ENCODE data around the gene ZFYVE27.

Gene ZFYVE27

GRCh38 chr10:97737770-97738265 lies 890 bp downstream of the ZFYVE27 start:
- peak overlapping the region; percentile 71 for H3K27ac ChIP-seq
- no peak for TF ChIP-seq ZFX (IDR thresholded peaks at IDR 0.05; ENCODE audit: borderline replicate concordance)
- TF ChIP-seq, protein P1, sequence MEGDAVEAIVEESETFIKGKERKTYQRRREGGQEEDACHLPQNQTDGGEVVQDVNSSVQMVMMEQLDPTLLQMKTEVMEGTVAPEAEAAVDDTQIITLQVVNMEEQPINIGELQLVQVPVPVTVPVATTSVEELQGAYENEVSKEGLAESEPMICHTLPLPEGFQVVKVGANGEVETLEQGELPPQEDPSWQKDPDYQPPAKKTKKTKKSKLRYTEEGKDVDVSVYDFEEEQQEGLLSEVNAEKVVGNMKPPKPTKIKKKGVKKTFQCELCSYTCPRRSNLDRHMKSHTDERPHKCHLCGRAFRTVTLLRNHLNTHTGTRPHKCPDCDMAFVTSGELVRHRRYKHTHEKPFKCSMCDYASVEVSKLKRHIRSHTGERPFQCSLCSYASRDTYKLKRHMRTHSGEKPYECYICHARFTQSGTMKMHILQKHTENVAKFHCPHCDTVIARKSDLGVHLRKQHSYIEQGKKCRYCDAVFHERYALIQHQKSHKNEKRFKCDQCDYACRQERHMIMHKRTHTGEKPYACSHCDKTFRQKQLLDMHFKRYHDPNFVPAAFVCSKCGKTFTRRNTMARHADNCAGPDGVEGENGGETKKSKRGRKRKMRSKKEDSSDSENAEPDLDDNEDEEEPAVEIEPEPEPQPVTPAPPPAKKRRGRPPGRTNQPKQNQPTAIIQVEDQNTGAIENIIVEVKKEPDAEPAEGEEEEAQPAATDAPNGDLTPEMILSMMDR (IDR thresholded peaks at IDR 0.05), result no peak

DNA sequence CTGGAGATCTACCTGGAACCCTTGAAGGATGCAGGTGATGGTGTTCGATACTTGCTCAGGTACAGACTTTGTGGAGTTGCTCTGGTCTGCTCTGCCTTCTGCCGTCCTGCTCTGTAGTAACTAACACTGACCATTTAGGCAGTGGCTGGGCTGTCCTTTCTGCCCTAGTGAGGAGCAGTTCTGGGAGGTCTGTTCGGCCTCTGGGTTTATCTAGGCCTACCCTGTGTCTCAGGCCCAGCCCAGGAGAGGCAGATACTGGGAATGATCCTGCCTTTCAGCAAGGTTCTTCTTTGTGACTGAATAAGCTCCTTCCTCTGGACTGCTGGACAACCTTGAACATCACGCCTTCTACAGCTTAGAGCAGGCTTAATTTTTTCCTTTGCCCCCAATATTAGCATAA lies 1.7 kb downstream of the ZFYVE27 start:
- no peak overlapping the region for H3K27ac ChIP-seq
- TF ChIP-seq ZFX (IDR thresholded peaks at IDR 0.05; ENCODE audit: borderline replicate concordance), result no peak
- TF ChIP-seq, protein P1 (IDR thresholded peaks at IDR 0.05), result no peak

- no peak overlapping the region for H3K27ac ChIP-seq
- TF ChIP-seq, protein P1 (IDR thresholded peaks at IDR 0.05), result no peak
These were observed 3.7 kb downstream of the ZFYVE27 start for GRCh38 chr10:97740613-97741012.

- H3K27ac ChIP-seq, result no peak overlapping the region
- no peak for TF ChIP-seq ZFX (IDR thresholded peaks at IDR 0.05; ENCODE audit: borderline replicate concordance)
- TF ChIP-seq, protein P1 (IDR thresholded peaks at IDR 0.05), result no peak
These were observed 6.4 kb downstream of the ZFYVE27 start for GRCh38 chr10:97743169-97743943.

GRCh38 chr10:97744405-97745035 lies 7.6 kb downstream of the ZFYVE27 start:
- no peak for TF ChIP-seq ZFX (IDR thresholded peaks at IDR 0.05; ENCODE audit: borderline replicate concordance)
- TF ChIP-seq, protein P1 (IDR thresholded peaks at IDR 0.05), result no peak
- no peak overlapping the region for H3K27ac ChIP-seq

DNA sequence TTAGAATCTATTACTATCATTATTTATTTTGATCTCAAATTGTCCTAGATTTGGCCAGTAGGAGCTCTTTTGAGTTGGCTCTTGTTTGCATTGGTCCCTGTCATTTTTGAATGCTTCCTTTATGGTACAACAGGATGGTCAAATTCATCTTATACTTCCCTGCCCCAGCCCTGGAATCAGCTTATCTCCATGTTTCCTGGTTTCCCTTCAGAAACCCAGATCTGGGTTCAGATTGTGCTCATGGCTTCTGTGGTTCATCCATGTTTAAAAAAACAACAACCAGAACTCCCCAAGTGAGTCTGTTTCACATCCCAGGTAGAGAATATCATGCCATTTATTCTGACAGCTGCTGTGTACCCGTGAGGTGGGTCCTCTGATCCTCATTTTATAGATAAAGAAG lies 10.6 kb downstream of the ZFYVE27 start:
- H3K27ac ChIP-seq, result no peak overlapping the region
- TF ChIP-seq, protein P1 (IDR thresholded peaks at IDR 0.05), result no peak
- TF ChIP-seq ZFX (IDR thresholded peaks at IDR 0.05; ENCODE audit: borderline replicate concordance), result no peak

DNA sequence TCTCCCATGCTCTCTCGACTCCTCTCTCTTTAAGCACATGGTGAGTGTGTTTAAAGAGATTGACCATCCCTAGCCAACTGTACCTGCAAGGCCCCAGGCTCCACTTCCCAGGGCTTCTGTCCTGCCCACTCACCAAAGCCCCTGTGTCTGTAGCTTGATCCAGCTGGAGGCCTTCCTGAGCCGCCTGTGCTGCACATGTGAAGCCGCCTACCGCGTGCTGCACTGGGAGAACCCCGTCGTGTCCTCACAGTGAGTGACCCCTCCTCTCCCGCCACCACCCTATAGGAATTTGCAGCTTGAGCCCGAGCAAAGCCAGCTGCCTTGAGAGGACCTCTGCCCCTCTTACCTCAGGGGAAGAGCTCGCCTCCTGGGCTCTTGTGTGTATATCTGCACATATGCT lies 11.2 kb downstream of the ZFYVE27 start:
- no peak for TF ChIP-seq ZFX (IDR thresholded peaks at IDR 0.05; ENCODE audit: borderline replicate concordance)
- TF ChIP-seq, protein P1 (IDR thresholded peaks at IDR 0.05), result no peak
- no peak overlapping the region for H3K27ac ChIP-seq
